ENCODE measurements around the gene KRT78.

The KRT78 gene

DNA sequence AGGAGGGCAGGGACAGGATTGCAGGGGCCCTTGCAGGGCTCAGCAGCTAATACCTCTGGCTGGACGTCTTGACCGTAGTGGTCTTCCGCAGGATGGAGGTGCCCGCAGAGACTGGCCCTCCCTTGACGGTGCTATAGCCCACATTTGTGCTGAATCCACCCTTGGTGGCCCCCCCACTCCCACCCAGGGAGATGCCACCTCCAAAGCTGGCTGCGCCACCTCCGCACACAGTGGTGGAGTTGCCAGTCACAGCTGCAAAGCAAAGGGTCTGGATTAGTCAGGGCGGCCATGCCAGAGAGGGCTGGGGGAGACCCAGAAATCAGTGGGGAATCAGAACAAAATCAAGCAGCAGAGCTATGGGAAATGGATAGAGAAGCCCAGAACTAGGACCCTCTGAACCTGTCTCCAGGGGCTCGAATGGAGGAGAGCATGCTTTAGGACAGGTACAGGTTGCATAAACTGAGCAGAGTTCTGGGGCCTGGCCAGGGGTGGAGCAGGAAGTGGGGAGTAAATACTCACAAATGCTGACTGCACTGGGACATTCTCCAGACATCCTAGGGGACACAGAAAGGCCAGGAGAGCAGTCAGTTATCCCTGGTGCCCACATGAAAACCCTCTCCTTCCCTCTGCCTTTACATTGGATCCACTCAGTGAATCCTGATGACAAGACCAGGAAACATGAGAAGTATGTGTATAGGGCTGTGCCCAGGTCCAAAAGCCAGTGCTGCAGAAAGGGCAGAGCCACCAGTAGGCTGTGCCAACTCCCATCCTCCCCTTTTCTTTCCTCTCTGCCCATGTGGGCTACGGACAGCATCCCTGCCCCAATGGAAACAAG, 26.8 kb downstream of the KRT78 start:
- TF ChIP-seq, protein P1, sequence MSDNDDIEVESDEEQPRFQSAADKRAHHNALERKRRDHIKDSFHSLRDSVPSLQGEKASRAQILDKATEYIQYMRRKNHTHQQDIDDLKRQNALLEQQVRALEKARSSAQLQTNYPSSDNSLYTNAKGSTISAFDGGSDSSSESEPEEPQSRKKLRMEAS (IDR thresholded peaks at IDR 0.05; ENCODE audit: low read depth, low read length) = no peak
- TF ChIP-seq, protein P2, sequence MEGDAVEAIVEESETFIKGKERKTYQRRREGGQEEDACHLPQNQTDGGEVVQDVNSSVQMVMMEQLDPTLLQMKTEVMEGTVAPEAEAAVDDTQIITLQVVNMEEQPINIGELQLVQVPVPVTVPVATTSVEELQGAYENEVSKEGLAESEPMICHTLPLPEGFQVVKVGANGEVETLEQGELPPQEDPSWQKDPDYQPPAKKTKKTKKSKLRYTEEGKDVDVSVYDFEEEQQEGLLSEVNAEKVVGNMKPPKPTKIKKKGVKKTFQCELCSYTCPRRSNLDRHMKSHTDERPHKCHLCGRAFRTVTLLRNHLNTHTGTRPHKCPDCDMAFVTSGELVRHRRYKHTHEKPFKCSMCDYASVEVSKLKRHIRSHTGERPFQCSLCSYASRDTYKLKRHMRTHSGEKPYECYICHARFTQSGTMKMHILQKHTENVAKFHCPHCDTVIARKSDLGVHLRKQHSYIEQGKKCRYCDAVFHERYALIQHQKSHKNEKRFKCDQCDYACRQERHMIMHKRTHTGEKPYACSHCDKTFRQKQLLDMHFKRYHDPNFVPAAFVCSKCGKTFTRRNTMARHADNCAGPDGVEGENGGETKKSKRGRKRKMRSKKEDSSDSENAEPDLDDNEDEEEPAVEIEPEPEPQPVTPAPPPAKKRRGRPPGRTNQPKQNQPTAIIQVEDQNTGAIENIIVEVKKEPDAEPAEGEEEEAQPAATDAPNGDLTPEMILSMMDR (IDR thresholded peaks at IDR 0.05; ENCODE audit: low read depth, low read length) = no peak
- no peak for TF ChIP-seq POLR2A (IDR thresholded peaks at IDR 0.05; ENCODE audit: extremely low read depth, insufficient read length)
- TF ChIP-seq MYC (IDR thresholded peaks at IDR 0.05; ENCODE audit: low read depth, low read length) = no peak
- DNase-seq (ENCODE audit: low read depth) = no peak
- H3K4me3 ChIP-seq (ENCODE audit: low read depth, low read length) = no peak overlapping the region

DNA sequence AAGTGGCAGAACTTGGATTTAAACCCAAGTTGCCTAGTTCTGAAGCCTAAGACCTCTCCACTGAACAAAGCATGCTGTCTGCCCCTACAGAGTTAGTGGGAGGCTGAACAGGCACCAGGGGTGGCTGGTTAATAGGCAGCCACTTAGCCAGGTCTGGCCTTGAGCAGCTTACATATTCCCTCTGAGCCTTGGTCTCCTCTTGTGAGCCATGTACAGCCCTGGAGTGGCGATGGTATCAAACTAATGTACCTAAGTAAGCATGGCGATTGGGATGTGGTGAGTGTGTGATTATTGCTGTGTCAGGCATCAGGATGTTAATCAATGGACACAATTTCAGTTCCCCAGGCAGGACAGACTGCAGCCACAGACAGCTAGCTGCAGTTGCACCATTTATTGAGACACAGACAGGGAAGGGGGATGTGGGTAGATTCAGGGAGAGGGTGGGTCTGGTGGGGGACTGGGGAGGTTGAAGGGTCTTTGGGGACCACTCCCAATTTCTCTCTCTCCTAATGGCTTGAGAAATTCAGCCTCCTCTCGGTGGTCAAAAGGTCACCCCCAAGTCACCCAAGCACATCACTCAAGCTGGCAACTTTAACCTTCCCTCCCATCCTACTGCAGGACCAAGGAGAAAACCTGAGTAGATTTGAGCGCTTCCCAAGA, 27.6 kb downstream of the KRT78 start:
- no peak overlapping the region for H3K4me3 ChIP-seq (ENCODE audit: low read depth, low read length)
- TF ChIP-seq POLR2A (IDR thresholded peaks at IDR 0.05; ENCODE audit: extremely low read depth, insufficient read length) (no peak), MYC (IDR thresholded peaks at IDR 0.05; ENCODE audit: low read depth, low read length) (no peak)
- TF ChIP-seq, protein P1 (IDR thresholded peaks at IDR 0.05; ENCODE audit: low read depth, low read length) = no peak
- TF ChIP-seq, protein P2 (IDR thresholded peaks at IDR 0.05; ENCODE audit: low read depth, low read length) = no peak
- DNase-seq (ENCODE audit: low read depth) = no peak

DNA sequence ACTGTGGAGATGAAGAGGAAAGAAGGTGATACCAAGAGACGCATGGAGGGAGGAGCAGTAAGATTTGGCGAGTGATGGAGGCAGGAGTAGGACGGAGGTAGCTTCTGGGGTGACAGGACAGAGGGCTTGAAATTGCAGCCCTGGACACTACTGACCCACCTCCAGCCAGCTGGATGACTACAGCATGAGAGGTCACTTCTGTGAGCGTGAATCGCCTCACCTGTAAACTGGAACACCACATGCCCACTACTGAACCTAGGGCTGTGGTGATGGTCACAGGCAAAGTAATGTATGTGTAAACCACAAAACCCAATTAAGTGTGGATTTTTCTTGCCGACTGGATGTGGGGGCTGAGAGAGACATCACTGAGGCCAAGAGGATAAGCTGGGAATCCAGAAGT, 28.3 kb downstream of the KRT78 start:
- TF ChIP-seq, protein P1 (IDR thresholded peaks at IDR 0.05; ENCODE audit: low read depth, low read length) = no peak
- TF ChIP-seq MYC (IDR thresholded peaks at IDR 0.05; ENCODE audit: low read depth, low read length) (no peak), POLR2A (IDR thresholded peaks at IDR 0.05; ENCODE audit: extremely low read depth, insufficient read length) (no peak)
- TF ChIP-seq, protein P2 (IDR thresholded peaks at IDR 0.05; ENCODE audit: low read depth, low read length) = no peak

DNA sequence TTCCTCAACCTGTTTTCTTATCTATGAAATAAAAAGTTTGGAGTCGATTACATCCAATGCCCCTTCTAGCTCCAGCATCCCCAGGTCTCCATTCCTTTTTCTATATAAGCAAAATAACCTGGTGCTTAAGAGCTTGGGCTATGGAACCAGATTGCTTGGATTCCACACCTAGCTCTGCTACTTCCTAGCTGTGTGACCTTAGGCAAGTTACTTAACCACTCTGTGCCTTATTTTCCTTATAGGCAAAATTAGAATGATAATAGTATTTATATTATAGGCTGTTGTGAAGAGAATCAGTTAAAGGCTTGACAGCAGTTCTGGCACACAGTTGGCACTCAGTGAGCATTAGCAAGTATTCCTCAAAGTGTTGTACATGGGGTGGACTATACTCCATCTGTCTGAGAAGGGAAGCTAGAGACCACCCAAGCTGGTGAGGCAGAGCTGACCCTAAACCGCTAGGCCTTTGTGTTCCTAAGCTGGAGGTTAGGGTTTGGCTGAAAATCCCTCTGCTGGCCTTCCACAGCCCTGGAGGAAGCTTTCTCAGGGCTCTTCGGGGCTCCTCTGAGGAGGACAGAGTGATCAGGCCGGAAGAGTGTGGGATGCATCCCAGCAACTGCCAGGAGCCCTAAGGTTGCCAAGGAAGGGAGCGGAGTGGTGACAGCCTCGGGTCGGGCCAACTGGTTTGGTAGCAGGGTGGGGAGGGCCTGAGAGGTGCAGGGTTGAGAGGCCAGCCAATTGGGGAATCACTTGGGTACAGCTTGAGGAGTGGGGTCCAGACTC, 28.9 kb downstream of the KRT78 start:
- TF ChIP-seq, protein P1 (IDR thresholded peaks at IDR 0.05; ENCODE audit: low read depth, low read length) = no peak
- TF ChIP-seq POLR2A (IDR thresholded peaks at IDR 0.05; ENCODE audit: extremely low read depth, insufficient read length) (no peak), MYC (IDR thresholded peaks at IDR 0.05; ENCODE audit: low read depth, low read length) (no peak)
- TF ChIP-seq, protein P2 (IDR thresholded peaks at IDR 0.05; ENCODE audit: low read depth, low read length) = no peak
- no peak overlapping the region for H3K4me3 ChIP-seq (ENCODE audit: low read depth, low read length)
- DNase-seq (ENCODE audit: low read depth) = no peak

More for the DNA sequence above, 28.3 kb downstream of the KRT78 start:
- no peak overlapping the region for H3K4me3 ChIP-seq (ENCODE audit: low read depth, low read length)
- DNase-seq (ENCODE audit: low read depth) = no peak

DNA sequence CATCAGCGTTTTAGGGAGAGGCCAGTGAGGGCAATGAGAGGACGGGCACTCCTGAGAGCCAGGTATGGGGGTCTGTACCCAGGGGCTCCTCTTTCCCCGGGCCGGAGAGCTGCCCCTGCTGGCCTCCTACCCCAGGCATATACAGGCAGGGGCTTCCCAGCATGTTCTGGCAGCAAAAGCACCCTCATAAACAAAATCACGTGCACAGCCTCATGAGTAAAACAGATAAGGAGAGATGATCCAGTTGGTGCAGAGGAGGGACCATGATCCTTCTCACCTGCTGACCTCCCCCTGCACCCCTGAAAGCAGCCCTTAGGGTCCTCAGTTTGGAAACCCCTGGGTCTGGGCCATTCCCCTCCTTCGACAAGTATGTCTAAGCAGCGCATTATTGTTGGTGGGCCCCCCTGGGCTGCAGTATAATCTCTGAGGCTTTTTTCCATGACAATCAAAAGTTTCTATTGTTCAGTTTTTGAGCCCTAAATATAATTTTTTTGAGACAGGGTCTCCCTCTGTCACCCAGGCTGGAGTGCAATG, 29.8 kb downstream of the KRT78 start:
- DNase-seq (ENCODE audit: low read depth) = no peak
- H3K4me3 ChIP-seq (ENCODE audit: low read depth, low read length) = no peak overlapping the region
- TF ChIP-seq MYC (IDR thresholded peaks at IDR 0.05; ENCODE audit: low read depth, low read length) (no peak), POLR2A (IDR thresholded peaks at IDR 0.05; ENCODE audit: extremely low read depth, insufficient read length) (no peak)
- TF ChIP-seq, protein P1 (IDR thresholded peaks at IDR 0.05; ENCODE audit: low read depth, low read length) = no peak
- TF ChIP-seq, protein P2 (IDR thresholded peaks at IDR 0.05; ENCODE audit: low read depth, low read length) = no peak

Measured in NB4 (cell line).